ENCODE results near the gene PARD3.

PARD3 gene

GRCh38 chr10:34207343-34207742 is 607.8 kb downstream of the PARD3 start:
- DNase-seq (ENCODE audit: low spot score) = no peak

GRCh38 chr10:34206935-34207268 is 608.2 kb downstream of the PARD3 start:
- DNase-seq (ENCODE audit: low spot score) = no peak

DNA sequence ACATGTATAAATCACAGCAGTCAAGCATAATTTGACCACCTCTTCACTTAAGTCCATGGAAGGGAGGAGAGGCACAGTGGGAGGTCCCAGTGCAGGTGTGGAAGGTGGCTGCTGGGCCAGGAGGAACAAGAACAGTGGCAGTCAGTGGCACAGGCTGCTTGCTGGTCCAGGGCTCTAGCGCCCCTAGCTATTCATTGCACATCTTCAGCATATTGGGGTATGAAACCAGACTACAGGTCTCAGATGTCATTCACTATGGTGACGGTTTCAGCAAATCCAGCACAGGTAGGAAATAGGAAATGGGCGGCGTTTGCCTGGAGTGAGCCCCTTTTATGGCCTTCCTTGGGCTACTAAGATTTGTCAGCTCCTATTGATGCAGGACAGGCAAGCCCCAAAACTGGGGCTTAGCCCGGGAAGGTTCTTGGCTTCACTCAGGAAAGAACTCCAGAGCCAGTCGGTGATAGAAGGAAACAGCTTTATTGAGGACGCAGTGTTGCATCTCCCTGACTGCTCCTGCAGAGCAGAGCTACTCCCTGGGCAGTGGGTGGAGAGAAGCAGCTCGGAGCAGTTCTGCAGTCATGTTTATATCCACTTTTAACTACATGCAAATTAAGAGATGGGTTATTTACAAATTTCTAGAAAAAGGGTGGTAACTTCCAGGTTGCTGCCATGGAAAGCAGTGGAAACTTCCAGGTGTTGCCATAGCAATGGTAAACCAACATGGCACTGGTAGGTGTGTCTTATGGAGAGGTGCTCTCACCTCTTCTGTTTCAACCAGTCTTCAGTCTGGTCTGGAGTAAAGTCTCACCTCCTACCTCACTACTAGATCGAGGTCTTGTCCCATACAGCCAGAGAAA is 608.8 kb downstream of the PARD3 start:
- DNase-seq (ENCODE audit: low spot score) = no peak

- DNase-seq (ENCODE audit: low spot score) = no peak
These were observed 609.6 kb downstream of the PARD3 start for GRCh38 chr10:34205452-34205851.

DNA sequence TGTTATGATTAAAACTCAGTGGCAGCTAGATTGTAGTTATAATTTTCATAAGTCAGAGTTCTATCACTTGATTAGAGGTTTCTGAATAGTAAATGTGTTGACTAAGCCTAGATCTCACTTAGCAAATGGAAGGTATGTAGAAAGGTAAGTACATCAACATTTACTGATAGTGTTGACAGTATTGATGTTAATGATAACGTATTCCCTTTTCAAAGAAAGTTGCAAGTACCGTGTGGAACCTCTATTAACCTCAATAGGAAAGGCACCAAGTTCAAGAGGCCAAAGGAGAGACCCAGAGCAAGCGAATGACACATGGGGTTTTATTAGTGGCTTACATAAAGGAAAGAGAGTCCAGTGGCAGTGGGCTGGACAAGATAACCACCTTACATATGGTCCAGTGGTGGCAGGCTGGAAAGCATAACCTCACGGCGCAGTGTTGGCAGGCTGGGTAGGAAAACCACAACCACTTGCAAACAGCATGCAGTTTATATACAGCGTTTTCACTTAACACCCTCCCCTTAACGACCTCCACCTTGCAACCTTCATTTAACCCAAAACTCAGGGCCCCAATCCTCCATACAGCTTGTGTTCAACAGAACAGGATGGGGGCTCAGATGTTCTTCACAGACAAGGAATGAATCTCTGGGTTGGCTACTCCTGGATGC is 611.0 kb downstream of the PARD3 start:
- DNase-seq (ENCODE audit: low spot score) = no peak

GRCh38 chr10:34200355-34200901 is 614.7 kb downstream of the PARD3 start:
- no peak for DNase-seq (ENCODE audit: low spot score)

DNA sequence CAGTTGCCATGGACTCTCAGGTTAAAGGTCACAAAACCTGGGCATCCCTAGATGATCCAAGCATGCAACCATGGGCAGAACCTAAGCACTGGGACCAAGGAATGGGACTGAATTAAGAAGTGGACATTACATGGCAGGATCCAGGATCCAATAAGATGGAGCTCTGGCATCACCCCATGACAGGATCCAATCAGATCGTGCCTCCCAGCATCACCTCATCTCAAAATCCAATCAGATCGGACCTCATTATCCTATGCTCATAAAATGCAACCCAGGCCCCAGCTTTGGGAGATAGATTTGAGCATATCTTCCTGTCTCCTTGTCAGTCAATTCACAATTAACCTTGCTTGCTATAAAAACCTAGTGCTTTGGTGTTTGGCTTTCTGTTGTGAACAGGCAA is 616.1 kb downstream of the PARD3 start:
- DNase-seq (ENCODE audit: low spot score) = no peak

- DNase-seq (ENCODE audit: low spot score) = no peak
These were observed 619.0 kb downstream of the PARD3 start for GRCh38 chr10:34196058-34196433.

- DNase-seq (ENCODE audit: low spot score) = no peak
These were observed 619.6 kb downstream of the PARD3 start for GRCh38 chr10:34195364-34196057.

DNA sequence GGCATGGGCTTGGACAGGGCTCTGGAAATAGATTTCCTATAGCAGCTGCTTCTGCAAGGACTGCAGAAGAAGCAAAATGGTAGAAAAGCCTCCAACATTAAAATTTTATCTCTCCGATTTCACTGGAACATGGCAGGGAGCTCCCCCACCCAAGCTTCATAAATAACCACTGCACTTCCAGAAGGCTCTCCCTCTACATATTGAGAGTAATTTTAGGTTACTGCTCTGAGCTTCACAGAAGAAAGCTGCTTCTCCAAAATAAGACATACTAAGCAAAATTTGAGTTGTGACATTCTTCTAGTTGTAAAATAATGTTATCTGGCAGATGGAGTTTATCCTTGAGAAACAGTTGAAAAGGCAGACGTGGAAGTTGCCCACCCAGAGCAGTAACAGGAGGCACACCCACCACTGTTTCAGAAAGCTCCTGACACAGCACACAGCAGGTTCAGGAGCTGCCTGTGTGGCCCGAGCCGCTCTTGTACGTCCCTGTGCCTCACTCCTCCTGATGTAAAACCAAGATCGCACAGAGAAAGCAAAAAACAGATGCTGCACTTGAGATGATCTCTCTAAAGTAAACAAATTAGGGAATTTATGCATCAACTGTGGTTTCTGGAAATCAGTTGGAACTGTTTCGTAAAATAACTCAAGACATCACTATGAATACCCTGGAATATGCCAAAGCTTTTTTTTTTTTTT is 621.0 kb downstream of the PARD3 start:
- no peak for DNase-seq (ENCODE audit: low spot score)

GRCh38 chr10:34192646-34193045 is 622.5 kb downstream of the PARD3 start:
- no peak for DNase-seq (ENCODE audit: low spot score)

GRCh38 chr10:34191406-34191805 is 623.7 kb downstream of the PARD3 start:
- DNase-seq (ENCODE audit: low spot score) = no peak

GRCh38 chr10:34190580-34190979 is 624.5 kb downstream of the PARD3 start:
- no peak for DNase-seq (ENCODE audit: low spot score)

GRCh38 chr10:34189830-34190229 is 625.3 kb downstream of the PARD3 start:
- no peak for DNase-seq (ENCODE audit: low spot score)

GRCh38 chr10:34188221-34188620 is 626.9 kb downstream of the PARD3 start:
- no peak for DNase-seq (ENCODE audit: low spot score)

DNA sequence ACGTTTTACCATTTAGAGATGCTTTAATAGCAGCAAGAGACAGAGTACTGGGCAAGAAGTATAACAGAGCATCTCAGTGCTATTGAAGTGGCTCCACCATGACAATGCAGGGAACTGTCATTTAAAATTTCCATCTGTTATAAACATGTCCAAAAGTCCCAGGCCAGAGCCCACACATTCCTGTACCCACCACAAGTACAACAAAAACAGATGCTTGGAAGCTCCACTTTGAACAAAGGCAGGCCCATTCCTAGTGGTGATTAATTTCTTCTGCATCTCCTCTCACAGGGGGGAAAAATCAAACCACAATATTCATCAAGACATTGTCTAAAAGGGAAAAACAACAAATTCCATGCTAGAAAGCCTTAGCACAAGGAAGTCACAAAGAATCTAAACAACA is 627.9 kb downstream of the PARD3 start:
- DNase-seq (ENCODE audit: low spot score) = no peak

DNA sequence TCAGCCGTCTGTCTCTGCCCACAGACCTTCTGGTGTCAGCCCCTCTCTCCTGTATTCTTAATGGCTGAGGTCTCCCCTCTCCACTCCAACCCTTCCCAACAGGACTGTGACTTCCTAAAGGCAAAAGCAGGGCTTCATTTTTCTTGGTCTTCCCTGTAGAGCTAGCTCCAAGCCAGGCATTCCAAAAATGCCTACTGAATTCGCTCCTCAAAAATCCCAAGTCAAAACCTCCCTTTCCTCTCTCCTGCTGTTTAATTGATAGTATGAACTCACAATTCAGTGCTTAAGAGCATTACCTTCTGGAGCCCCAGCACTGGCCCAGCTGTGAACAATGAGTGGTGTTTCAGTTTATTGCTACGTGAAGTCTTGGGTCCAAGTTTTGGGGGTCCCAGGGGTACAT is 628.4 kb downstream of the PARD3 start:
- no peak for DNase-seq (ENCODE audit: low spot score)

- no peak for DNase-seq (ENCODE audit: low spot score)
These were observed 629.1 kb downstream of the PARD3 start for GRCh38 chr10:34185998-34186397.

DNA sequence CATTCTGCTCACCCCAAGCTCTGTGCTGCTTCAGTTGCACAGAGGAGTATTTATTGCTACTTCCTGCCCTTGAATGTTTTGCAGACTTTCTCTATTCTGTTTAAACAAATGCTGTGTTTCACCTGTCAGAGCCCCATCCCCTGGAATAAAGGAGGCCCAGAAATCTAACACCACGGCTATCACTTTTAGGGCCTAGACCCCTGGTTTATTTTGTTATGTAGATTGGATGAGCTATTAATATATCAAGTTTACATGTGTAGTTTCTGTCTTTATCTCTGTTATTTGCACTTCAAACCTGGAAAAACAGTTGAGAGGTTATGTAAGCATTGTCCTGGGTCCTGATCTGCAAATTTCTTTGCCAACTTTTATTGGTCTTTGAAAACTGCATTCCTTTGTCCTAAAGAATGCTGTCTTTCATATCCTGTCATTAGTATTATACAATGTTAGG is 630.1 kb downstream of the PARD3 start:
- DNase-seq (ENCODE audit: low spot score) = peak; percentile 35

GRCh38 chr10:34184397-34184796 is 630.7 kb downstream of the PARD3 start:
- no peak for DNase-seq (ENCODE audit: low spot score)

- no peak for DNase-seq (ENCODE audit: low spot score)
These were observed 631.9 kb downstream of the PARD3 start for GRCh38 chr10:34183016-34183796.
